H1 (cell line): ENCODE measurements around the gene RNF20. TPM values are rescaled to one million over a fixed set of nuclear protein-coding genes. Genes with fewer than 3 reads are reported as not detected.

ENCODE experiments used
- ASH2L ChIP-seq: fragments of 200-600, 300-600 bp; sonication (generic); IDR thresholded peaks from one replicate; pipeline ENCODE4 v1.7.1; 2017; ENCODE audit warnings: low read length
- ATF3 ChIP-seq: IDR thresholded peaks from 2 replicates; pipeline ENCODE4 v1.6.1; 2011; ENCODE audit warnings: low read depth, mild to moderate bottlenecking, low read length; ENCODE audit not compliant: insufficient read depth
- BACH1 ChIP-seq: IDR thresholded peaks from 2 replicates; pipeline ENCODE4 v1.6.1; 2012; ENCODE audit warnings: low read length, improper control_type of control experiment
- BCL11A ChIP-seq, 2 experiments: IDR thresholded peaks; one replicate each; pipeline ENCODE4 v1.6.1; 2011; ENCODE audit warnings: low read depth in 2 of 2, low read length in 2 of 2, mild to moderate bottlenecking in 2 of 2
- CBX8 ChIP-seq: fragments of 300-800, 300-1000 bp; sonication (generic); IDR thresholded peaks from 2 replicates; pipeline ENCODE4 v1.7.1; 2016; ENCODE audit warnings: low read depth, low read length, borderline replicate concordance
- CHD1 ChIP-seq: IDR thresholded peaks from 2 replicates; pipeline ENCODE4 v1.6.1; 2012; ENCODE audit warnings: low read depth, low read length, improper control_type of control experiment
- CHD2 ChIP-seq: IDR thresholded peaks from 2 replicates; pipeline ENCODE4 v1.6.1; 2012; ENCODE audit warnings: low read length, improper control_type of control experiment
- CREB1 ChIP-seq: IDR thresholded peaks from 2 replicates; pipeline ENCODE4 v1.6.1; 2012; ENCODE audit warnings: inconsistent platforms
- CTBP2 ChIP-seq: IDR thresholded peaks from 2 replicates; pipeline ENCODE4 v1.7.0; 2011; ENCODE audit warnings: borderline replicate concordance, mild to moderate bottlenecking, moderate library complexity, mixed read lengths, low read length; ENCODE audit not compliant: insufficient read depth, insufficient read length
- E2F6 ChIP-seq: IDR thresholded peaks from 2 replicates; pipeline ENCODE4 v1.6.1; 2012; ENCODE audit warnings: inconsistent platforms
- EP300 ChIP-seq, 2 experiments: IDR thresholded peaks; 1 replicate in 1 of 2; 2 replicates in 1 of 2; pipeline ENCODE4 v1.6.1; 2011 to 2012; ENCODE audit warnings: low read depth in 2 of 2, low read length in 2 of 2, mild to moderate bottlenecking in 2 of 2, borderline replicate concordance in 1 of 2, inconsistent platforms in 1 of 2, moderate library complexity in 1 of 2
- EZH2 ChIP-seq: fragments of 200-600 bp; sonication (generic); IDR thresholded peaks from 2 replicates; pipeline ENCODE4 v1.7.1; 2012; ENCODE audit warnings: low read depth, mild to moderate bottlenecking, moderate library complexity, low read length, inconsistent platforms; ENCODE audit not compliant: severe bottlenecking
- GABPA ChIP-seq: IDR thresholded peaks from 2 replicates; pipeline ENCODE4 v1.6.1; 2011; ENCODE audit warnings: mild to moderate bottlenecking, low read length, moderate library complexity, borderline replicate concordance; ENCODE audit not compliant: insufficient read depth
- GTF2F1 ChIP-seq: IDR thresholded peaks from 2 replicates; pipeline ENCODE4 v1.6.1; 2012; ENCODE audit warnings: low read depth, low read length, improper control_type of control experiment, borderline replicate concordance
- KDM4A ChIP-seq: IDR thresholded peaks from one replicate; pipeline ENCODE4 v1.7.1; 2012; ENCODE audit warnings: low read depth, mild to moderate bottlenecking, moderate library complexity, low read length, inconsistent platforms; ENCODE audit not compliant: severe bottlenecking
- MAFK ChIP-seq: IDR thresholded peaks from 2 replicates; pipeline ENCODE4 v1.6.1; 2012; ENCODE audit warnings: low read depth, mild to moderate bottlenecking, improper control_type of control experiment, low read length
- POU5F1 ChIP-seq: IDR thresholded peaks from 2 replicates; pipeline ENCODE4 v1.6.1; 2011; ENCODE audit warnings: low read depth, mild to moderate bottlenecking, low read length, moderate library complexity
- SAP30 ChIP-seq: fragments of 300-600 bp; sonication (generic); IDR thresholded peaks from 2 replicates; pipeline ENCODE4 v1.7.1; 2012; ENCODE audit warnings: low read length, moderate library complexity, mild to moderate bottlenecking, inconsistent platforms; ENCODE audit not compliant: insufficient read depth, insufficient replicate concordance
- SIN3A ChIP-seq, 2 experiments: IDR thresholded peaks in 1 of 2; conservative IDR thresholded peaks in 1 of 2; 2 replicates each; pipeline ENCODE4 v1.6.1; 2011 to 2012; ENCODE audit warnings: low read length in 2 of 2, improper control_type of control experiment in 1 of 2, low read depth in 1 of 2, mild to moderate bottlenecking in 1 of 2
- SP2 ChIP-seq: IDR thresholded peaks from 2 replicates; pipeline ENCODE4 v1.6.1; 2012; ENCODE audit warnings: mild to moderate bottlenecking, low read length, inconsistent platforms
- SUZ12 ChIP-seq: fragments of 200-600 bp; sonication (generic); IDR thresholded peaks from 2 replicates; pipeline ENCODE4 v1.6.1; 2012; ENCODE audit warnings: mild to moderate bottlenecking, inconsistent platforms, low read length, moderate library complexity, mixed read lengths
- TBP ChIP-seq: IDR thresholded peaks from 2 replicates; pipeline ENCODE4 v1.6.1; 2011; ENCODE audit warnings: low read depth, low read length, improper control_type of control experiment
- YY1 ChIP-seq: IDR thresholded peaks from 2 replicates; pipeline ENCODE4 v1.6.1; 2011; ENCODE audit warnings: low read depth, mild to moderate bottlenecking, low read length
- polyA plus RNA-seq, 7 experiments: library from polyadenylated mRNA; depleted of rRNA in 3 of 7; stranded (reverse) in 5 of 7; unstranded in 2 of 7; fragments of >200 nt in 5 of 7; fragments of 200-250 nt in 2 of 7; gene quantifications; 1 replicate in 5 of 7; 2 replicates in 1 of 7; 4 replicates in 1 of 7; pipeline versions ENCODE4 v1.2.1 to v1.2.3, GENCODE V29; 2011 to 2013; ENCODE audit warnings: missing spikeins in 2 of 7, mixed read lengths in 2 of 7
- total RNA-seq: library from RNA; stranded (reverse); fragmentation: NEBNext Ultra II Directional; extraction: Animal tissue kit (Norgen Biotek cat#: 25700); gene quantifications from 2 replicates; pipeline ENCODE4 v1.2.1, GENCODE V29; 2021

Gene RNF20
- total and polyA plus RNA-seq, 2 of the 8 experiments (the other 6 are each of a cell fraction or from before 2014, with no cell fraction given), result 9.4 to 65.2 TPM

- TF ChIP-seq SP2 (no peak), EP300 (IDR thresholded peaks at IDR 0.05; ENCODE audit: borderline replicate concordance in 1 of 2, low read depth in 2 of 2, low read length in 2 of 2) (no peak), CBX8 (no peak), BACH1 (no peak), CTBP2 (no peak), EZH2 (no peak), MAFK (no peak), CHD2 (no peak), SUZ12 (no peak), GABPA (no peak), TBP (no peak), CREB1 (peak; percentile 29; the same call in 1 of the 2 replicates), ATF3 (no peak), E2F6 (peak; percentile 48), CHD1 (no peak), ASH2L (peak; percentile 91), SAP30 (peak; percentile 23), YY1 (peak; percentile 87), KDM4A (peak; percentile 82), BCL11A (IDR thresholded peaks at IDR 0.05; ENCODE audit: low read depth in 2 of 2, low read length in 2 of 2) (no peak), POU5F1 (no peak), SIN3A (conservative IDR thresholded peaks at IDR 0.05 in 1 of 2, IDR thresholded peaks at IDR 0.05 in 1 of 2; ENCODE audit: low read depth in 1 of 2, low read length in 2 of 2) (0 out of 4 replicates have a peak, but pooled peaks of 1 of the 2 experiments have one; percentile 6), GTF2F1 (no peak)
Measured at GRCh38 chr9:101485924-101486692, 47.5 kb upstream of the RNF20 start (continued).
